Keratinocyte (primary cell): ENCODE results near the gene ADRA2C.

Experiments
- CTCF ChIP-seq, 3 experiments: IDR thresholded peaks in 1 of 3; conservative IDR thresholded peaks in 1 of 3; optimal IDR thresholded peaks in 1 of 3; 2 replicates in 2 of 3; 3 replicates in 1 of 3; pipeline versions ENCODE3 to v1.5.1; 2011; ENCODE audit warnings: low read length in 3 of 3, mild to moderate bottlenecking in 3 of 3, moderate library complexity in 2 of 3, control low read depth in 1 of 3, inconsistent platforms in 1 of 3; ENCODE audit not compliant: insufficient read depth in 2 of 3; ENCODE audit errors: extremely low read depth in 1 of 3
- EZH2 ChIP-seq: IDR thresholded peaks from one replicate; pipeline ENCODE4 v1.6.1; 2012; ENCODE audit warnings: inconsistent platforms, mild to moderate bottlenecking, low read length, moderate library complexity

GRCh38 chr4:3775005-3775404, 8.8 kb downstream of the ADRA2C start:
- TF ChIP-seq CTCF (optimal IDR thresholded peaks at IDR 0.05 in 1 of 3, IDR thresholded peaks at IDR 0.05 in 1 of 3, conservative IDR thresholded peaks at IDR 0.05 in 1 of 3; ENCODE audit: extremely low read depth in 1 of 3, insufficient read depth in 2 of 3, low read length in 3 of 3) = no peak
- no peak for TF ChIP-seq EZH2
